Kidney epithelial cell (primary cell): ENCODE data around the gene ABI1. TPM values are rescaled to one million over a fixed set of nuclear protein-coding genes. Genes with fewer than 3 reads are reported as not detected.

Experiments
- DNase-seq: peaks from one replicate; pipeline ENCODE4 v3.0.0-alpha.2; 2010; ENCODE audit warnings: low read depth
- H3K27me3 ChIP-seq: 2 replicates; pipeline ENCODE4 v1.6.0; 2011; ENCODE audit warnings: low read length; ENCODE audit not compliant: control insufficient read depth, insufficient read depth
- H3K36me3 ChIP-seq: 2 replicates; pipeline ENCODE4 v1.5.1; 2011; ENCODE audit warnings: low read length; ENCODE audit not compliant: control insufficient read depth, insufficient read depth
- H3K4me3 ChIP-seq: 2 replicates; pipeline ENCODE4 v1.5.1; 2011; ENCODE audit warnings: low read depth, mild to moderate bottlenecking, control low read depth, low read length
- total RNA-seq: library from RNA; depleted of rRNA; stranded (reverse); fragments of >200 nt; gene quantifications from 2 replicates; pipeline ENCODE4 v1.2.3, GENCODE V29; 2015
- TF ChIP-seq, protein P1 (sequence below): IDR thresholded peaks from 2 replicates; pipeline ENCODE4 v1.5.1; 2011; ENCODE audit warnings: mild to moderate bottlenecking, moderate library complexity, low read length, control low read depth, inconsistent platforms; ENCODE audit not compliant: insufficient read depth, poor library complexity, severe bottlenecking

The ABI1 gene
- total RNA-seq, 1 donor from 2014 or later, result 41.6 TPM

- TF ChIP-seq, protein P1, sequence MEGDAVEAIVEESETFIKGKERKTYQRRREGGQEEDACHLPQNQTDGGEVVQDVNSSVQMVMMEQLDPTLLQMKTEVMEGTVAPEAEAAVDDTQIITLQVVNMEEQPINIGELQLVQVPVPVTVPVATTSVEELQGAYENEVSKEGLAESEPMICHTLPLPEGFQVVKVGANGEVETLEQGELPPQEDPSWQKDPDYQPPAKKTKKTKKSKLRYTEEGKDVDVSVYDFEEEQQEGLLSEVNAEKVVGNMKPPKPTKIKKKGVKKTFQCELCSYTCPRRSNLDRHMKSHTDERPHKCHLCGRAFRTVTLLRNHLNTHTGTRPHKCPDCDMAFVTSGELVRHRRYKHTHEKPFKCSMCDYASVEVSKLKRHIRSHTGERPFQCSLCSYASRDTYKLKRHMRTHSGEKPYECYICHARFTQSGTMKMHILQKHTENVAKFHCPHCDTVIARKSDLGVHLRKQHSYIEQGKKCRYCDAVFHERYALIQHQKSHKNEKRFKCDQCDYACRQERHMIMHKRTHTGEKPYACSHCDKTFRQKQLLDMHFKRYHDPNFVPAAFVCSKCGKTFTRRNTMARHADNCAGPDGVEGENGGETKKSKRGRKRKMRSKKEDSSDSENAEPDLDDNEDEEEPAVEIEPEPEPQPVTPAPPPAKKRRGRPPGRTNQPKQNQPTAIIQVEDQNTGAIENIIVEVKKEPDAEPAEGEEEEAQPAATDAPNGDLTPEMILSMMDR, result no peak
- H3K27me3 ChIP-seq, result no peaks in the 10 kb centered on the region
Measured at GRCh38 chr10:26800468-26800867, 60.3 kb downstream of the ABI1 start.

DNA sequence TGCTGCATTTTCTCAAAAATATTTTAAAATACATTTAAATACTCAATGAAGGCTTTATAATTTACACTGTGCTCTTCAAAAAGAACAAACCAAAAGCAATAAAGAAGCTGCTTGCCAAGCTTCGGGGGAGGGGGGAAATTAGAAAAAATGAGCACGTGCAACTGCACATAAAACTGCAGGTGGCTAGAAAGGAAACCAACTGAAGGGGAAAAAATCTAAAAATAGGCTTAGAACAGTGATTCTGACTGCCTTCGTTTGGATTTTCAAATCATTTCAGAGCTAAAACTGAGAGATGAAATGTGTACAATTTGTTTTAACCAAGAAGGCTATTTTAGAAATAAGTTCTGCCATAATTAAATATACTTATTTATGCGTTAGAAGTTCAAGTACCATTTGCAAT, 61.4 kb downstream of the ABI1 start:
- no peak overlapping the region for H3K4me3 ChIP-seq
- no peak for DNase-seq
- no peaks in the 10 kb centered on the region for H3K36me3 ChIP-seq
- TF ChIP-seq, protein P1, result no peak
- H3K27me3 ChIP-seq, result no peaks in the 10 kb centered on the region

More at GRCh38 chr10:26800468-26800867, 60.3 kb downstream of the ABI1 start:
- no peaks in the 10 kb centered on the region for H3K36me3 ChIP-seq
- H3K4me3 ChIP-seq, result no peak overlapping the region
- DNase-seq, result no peak

- Histone ChIP-seq H3K4me3 (no peak overlapping the region), H3K36me3 (no peaks in the 10 kb centered on the region), H3K27me3 (no peaks in the 10 kb centered on the region)
- DNase-seq, result no peak
- TF ChIP-seq, protein P1, result no peak
Measured at GRCh38 chr10:26798298-26798697, 62.5 kb downstream of the ABI1 start.

GRCh38 chr10:26797340-26797739, 63.4 kb downstream of the ABI1 start:
- DNase-seq, result no peak
- no peak overlapping the region for H3K4me3 ChIP-seq
- H3K36me3 ChIP-seq, result no peaks in the 10 kb centered on the region
- TF ChIP-seq, protein P1, result no peak
- H3K27me3 ChIP-seq, result no peaks in the 10 kb centered on the region

DNA sequence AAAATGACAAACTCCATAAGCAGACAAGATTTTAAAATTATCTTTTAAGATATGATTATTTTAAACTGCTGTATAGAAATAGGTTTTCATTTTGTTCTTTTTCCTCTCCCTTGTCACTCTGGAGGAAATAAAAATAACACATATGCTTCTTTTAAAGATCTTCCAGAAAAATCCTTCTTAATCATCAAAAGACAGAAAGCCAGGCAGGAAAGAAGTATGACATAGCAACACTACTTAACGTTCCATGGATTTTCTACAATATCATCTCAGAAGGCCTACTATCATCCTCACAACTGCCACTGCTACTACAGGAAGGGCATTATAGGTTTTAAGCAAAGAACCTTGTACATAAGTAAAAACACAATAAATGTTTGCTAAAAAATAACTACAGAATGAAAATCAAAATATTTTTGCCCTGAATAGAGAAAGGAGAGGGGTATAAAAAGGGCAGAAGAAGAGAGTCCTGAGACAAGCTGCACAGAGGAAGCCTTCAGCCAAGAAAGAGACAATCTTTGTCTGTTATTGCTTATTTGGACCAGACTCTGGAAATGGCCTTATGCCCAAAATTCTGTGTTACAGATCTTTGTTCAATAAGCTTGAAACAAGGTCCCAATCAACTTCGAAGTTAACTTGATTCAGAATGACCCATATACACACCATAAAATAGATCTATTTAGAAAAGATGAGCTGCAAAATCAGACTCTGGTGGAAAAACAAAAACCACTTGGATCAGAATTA, 67.8 kb downstream of the ABI1 start:
- DNase-seq, result no peak
- no peak overlapping the region for H3K4me3 ChIP-seq
- no peaks in the 10 kb centered on the region for H3K36me3 ChIP-seq
- no peaks in the 10 kb centered on the region for H3K27me3 ChIP-seq
- TF ChIP-seq, protein P1, result no peak
